ENCODE data around the gene HOXB3. TPM values are rescaled to one million over a fixed set of nuclear protein-coding genes. Genes with fewer than 3 reads are reported as not detected.

The HOXB3 gene
- total RNA-seq, 4 donors from 2014 or later = 11.4 to 48.7 (median 24.2) TPM

DNA sequence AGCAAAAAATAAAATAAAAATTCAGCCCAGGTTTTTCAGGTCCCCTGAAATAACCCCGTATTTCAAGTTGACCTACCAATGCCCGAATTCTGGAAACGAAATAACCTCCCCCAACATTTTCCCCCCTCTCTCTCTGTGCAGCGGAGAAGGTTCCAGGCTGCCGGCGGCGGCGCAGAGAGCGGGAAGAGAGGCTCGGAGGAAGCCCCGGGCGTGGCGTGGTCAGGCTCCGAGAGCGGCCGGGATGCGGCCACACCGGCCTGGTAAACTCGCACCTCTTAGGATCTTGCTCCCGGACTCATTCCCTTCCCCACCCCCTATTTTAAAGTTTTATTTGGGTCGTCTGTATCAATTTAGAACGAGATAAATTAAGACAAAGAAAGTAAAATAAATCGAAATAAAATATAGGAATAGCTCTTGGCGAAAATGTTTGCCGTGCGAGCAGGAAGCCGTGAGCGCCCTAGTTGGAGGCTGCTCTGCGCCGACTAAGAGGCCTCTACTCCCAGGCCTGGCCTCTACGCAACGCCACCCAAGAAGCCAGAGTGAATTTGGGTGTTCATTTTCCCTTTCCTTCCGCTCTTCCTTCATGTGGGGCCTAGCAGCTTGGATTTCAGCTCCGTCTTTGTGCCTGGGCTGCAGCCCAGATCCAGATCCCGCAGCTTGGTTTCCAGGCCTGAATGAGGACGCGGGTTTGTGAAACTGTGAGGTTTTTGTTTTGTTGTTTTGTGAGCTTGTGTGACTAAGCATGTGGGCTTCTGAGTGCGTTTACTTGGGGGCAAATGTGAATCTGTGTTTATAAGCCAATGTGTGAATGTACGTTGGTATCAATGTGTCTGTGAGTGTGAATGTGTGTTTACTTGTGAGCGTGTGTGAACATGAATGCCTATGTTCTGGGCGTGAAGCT lies 16.2 kb upstream of the HOXB3 start:
- H3K9me3 ChIP-seq = no peaks in the 10 kb centered on the region
- peaks cover 0 to 42% (median 11%) of the 10 kb centered on the region in 3 donors for H3K4me1 ChIP-seq
- no peak for ATAC-seq
- H3K27me3 ChIP-seq = peaks cover 100% of the 10 kb centered on the region
- no peak overlapping the region for H3K27ac ChIP-seq
- TF ChIP-seq, protein P1, sequence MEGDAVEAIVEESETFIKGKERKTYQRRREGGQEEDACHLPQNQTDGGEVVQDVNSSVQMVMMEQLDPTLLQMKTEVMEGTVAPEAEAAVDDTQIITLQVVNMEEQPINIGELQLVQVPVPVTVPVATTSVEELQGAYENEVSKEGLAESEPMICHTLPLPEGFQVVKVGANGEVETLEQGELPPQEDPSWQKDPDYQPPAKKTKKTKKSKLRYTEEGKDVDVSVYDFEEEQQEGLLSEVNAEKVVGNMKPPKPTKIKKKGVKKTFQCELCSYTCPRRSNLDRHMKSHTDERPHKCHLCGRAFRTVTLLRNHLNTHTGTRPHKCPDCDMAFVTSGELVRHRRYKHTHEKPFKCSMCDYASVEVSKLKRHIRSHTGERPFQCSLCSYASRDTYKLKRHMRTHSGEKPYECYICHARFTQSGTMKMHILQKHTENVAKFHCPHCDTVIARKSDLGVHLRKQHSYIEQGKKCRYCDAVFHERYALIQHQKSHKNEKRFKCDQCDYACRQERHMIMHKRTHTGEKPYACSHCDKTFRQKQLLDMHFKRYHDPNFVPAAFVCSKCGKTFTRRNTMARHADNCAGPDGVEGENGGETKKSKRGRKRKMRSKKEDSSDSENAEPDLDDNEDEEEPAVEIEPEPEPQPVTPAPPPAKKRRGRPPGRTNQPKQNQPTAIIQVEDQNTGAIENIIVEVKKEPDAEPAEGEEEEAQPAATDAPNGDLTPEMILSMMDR (IDR thresholded peaks at IDR 0.05) = no peak
- TF ChIP-seq POLR2AphosphoS5 (IDR thresholded peaks at IDR 0.05) (no peak), EP300 (IDR thresholded peaks at IDR 0.05) (no peak), POLR2A (IDR thresholded peaks at IDR 0.05) (no peak)
- H3K4me3 ChIP-seq = no peak overlapping the region
- H3K36me3 ChIP-seq = no peaks in the 10 kb centered on the region
- WGBS, 2 donors (ENCODE audit: low coverage in 1 of 2) = 31 to 37% methylated on average over 19 to 37 of the region's 41 CpGs

DNA sequence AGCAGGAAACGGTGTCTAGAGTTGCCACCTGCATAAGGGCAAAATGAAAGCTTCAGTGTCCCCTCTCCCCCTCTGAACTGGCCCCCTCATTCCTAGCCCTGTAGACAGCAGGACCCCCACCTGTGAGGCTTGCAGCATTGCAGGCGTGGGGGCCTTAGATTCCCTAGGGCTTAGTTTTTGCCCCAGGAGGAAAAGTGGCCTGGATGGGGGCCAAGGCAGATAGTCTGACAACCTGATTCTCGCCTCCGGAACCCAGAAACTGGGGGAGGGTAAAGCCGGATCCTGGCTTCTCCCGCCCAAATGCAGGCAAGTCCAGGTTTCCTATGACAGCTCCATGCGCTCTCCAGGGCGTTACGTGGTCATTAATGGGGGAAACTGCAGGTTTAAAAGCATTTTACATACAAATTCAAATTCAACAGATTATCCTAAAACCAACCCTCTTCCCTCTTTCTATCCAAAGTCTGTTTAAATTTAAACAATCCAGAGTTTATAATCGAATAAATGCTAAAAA lies 15.4 kb upstream of the HOXB3 start:
- peaks cover 100% of the 10 kb centered on the region for H3K27me3 ChIP-seq
- TF ChIP-seq EP300 (IDR thresholded peaks at IDR 0.05) = no peak
- TF ChIP-seq POLR2A (IDR thresholded peaks at IDR 0.05) = no peak
- TF ChIP-seq, protein P1 (IDR thresholded peaks at IDR 0.05) = no peak
- TF ChIP-seq POLR2AphosphoS5 (IDR thresholded peaks at IDR 0.05) = no peak
- no peak overlapping the region for H3K27ac ChIP-seq
- no peaks in the 10 kb centered on the region for H3K36me3 ChIP-seq
- no peak overlapping the region for H3K4me3 ChIP-seq
- H3K4me1 ChIP-seq = peaks cover 0 to 35% (median 9%) of the 10 kb centered on the region in 3 donors
- WGBS, 2 donors (ENCODE audit: low coverage in 1 of 2) = 19 to 31% methylated on average over 9 of the region's 10 CpGs
- H3K9me3 ChIP-seq = no peaks in the 10 kb centered on the region
- ATAC-seq = no peak

DNA sequence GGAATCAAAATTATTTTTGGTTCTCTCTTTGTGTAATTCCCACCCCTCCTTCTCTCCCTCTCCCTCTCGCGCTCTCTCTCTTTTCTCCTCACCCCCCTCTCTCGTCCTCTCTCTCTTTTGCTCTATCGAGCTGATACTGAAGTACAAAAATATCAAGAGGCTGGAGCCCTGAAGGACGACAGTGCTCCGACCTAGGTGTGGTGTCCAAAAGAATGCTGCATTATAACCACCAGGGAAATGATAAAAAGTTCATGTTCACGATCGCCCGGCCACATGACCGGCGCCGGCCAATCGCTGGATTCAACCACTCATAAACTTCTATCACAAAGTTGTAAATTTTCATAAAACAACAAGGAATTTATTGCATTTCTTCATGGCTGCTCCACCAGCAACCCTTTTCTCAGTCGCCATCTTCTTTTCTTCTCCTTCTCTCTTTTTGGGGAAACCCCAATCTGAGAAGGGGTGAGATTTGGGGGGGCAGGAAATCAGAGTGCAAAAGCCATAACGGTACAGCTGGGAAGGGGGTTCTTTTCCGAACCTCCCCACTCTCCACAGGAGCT lies 14.8 kb upstream of the HOXB3 start, which contains the start of gene HOXB6:
Gene HOXB6, minus strand, starts transcription at position 217 of the 560 bp plus-strand sequence. CDS start 6,836 bp downstream, outside the sequence.
- H3K4me3 ChIP-seq = peak within 1 kb of the TSS in 1 of 2 donors; percentile 14
- no peak within 1 kb of the TSS for H3K27ac ChIP-seq
- ATAC-seq = no peak
- no peaks in the 10 kb centered on the region for H3K9me3 ChIP-seq
- no peaks in the 10 kb centered on the region for H3K36me3 ChIP-seq
- no peak for TF ChIP-seq POLR2AphosphoS5 (IDR thresholded peaks at IDR 0.05)
- TF ChIP-seq EP300 (IDR thresholded peaks at IDR 0.05) = no peak
- TF ChIP-seq, protein P1 (IDR thresholded peaks at IDR 0.05) = no peak
- TF ChIP-seq POLR2A (IDR thresholded peaks at IDR 0.05) = no peak
- H3K27me3 ChIP-seq = peaks cover 100% of the 10 kb centered on the region
- H3K4me1 ChIP-seq = peaks cover 0 to 28% (median 4%) of the 10 kb centered on the region in 3 donors
- 24 to 25% methylated on average over 13 to 15 of the region's 16 CpGs for WGBS, 2 donors (ENCODE audit: low coverage in 1 of 2)

DNA sequence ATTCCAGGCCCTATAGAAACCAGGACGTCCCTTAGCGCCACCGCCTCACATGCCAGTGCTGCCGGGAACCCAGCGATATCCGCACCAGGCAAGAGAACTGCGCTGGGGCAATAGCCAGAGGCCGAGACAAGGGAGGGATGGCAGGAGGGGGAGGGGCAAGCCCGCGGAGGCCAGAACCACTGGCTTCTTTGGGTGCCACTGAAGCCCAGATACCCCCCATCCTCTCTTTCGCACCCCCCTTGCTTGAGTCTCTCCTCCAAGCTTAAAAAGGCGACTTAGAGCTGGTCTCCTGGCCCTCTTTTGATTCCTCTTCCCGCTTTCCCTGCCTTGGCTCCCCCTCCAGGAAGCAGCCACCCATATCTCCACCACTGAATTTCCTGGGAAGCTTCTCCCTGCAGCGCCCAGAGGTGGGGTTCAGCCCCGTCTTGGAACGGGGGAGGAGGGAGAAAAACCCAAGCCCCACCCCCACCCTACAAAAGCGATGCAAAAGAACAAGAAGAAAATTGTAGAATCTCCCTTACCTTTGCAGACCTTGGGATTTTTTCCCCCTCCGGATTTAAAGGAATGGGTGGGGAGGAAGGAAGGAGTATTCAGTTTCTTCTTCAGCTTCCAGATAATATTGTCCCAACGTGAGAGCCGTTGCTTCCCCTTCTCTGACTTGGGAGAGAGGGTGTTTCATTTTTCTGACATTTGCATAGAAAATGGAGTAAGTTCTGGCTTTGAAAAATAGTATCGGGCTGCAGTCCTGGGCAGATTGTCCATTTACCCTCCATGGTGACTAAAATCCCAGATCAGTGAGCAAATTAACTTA lies 14.1 kb upstream of the HOXB3 start:
- no peak for ATAC-seq
- Histone ChIP-seq H3K36me3 (no peaks in the 10 kb centered on the region), H3K4me1 (peaks cover 0 to 25% (median 4%) of the 10 kb centered on the region in 3 donors), H3K27me3 (peaks cover 100% of the 10 kb centered on the region), H3K9me3 (no peaks in the 10 kb centered on the region), H3K27ac (no peak overlapping the region), H3K4me3 (peak overlapping the region in 1 of 2 donors; percentile 14)
- TF ChIP-seq POLR2A (IDR thresholded peaks at IDR 0.05) (no peak), POLR2AphosphoS5 (IDR thresholded peaks at IDR 0.05) (no peak)
- TF ChIP-seq, protein P1 (IDR thresholded peaks at IDR 0.05) = no peak
- WGBS, 2 donors (ENCODE audit: low coverage in 1 of 2) = 5 to 9% methylated on average over 9 to 14 of the region's 21 CpGs
